DMS153 treated with DMSO at 0.1 percent for 48 hours (cell line): ENCODE results near the gene SUSD3.

Experiments used
- DNase-seq: peaks from one replicate; lab custom pipeline; 2025; ENCODE audit not compliant: unreplicated experiment; lab: John Stamatoyannopoulos, UW

Gene SUSD3

GRCh38 chr9:93072383-93072795 lies 13.9 kb downstream of the SUSD3 start:
- DNase-seq, result no peak

DNA sequence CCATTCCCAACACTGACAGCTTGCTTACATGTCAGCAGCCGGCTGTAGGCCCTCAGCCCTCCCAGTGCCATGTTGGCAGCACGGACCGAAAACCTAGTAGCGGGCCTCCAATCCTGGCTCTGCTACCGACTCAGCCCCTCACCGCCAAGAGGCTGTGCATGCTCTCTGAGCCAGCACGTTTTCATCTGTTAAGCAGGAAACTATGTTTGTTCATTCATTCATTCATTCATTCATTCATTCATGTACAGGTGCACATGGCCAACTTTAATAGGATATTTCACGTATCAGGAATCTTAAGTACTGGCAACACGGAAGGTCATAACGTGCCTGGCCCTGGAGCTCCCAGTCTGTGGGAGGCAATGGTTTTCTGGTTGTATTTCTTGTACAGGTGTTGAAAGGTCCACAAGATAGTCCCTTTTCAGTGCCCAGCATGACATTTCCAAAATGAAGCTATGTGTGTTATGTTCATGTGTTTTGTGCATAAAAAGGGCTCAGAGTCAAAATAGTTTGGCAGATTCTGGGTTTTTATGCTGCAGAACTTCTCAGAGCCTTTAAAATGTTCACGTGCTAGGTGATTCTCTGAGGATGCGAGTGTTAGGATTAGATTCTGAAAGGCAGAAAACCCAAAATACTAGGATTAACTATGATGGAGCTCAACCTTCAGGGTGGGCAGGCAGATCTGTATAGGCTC lies 17.7 kb downstream of the SUSD3 start:
- no peak for DNase-seq

GRCh38 chr9:93076792-93077128 lies 18.3 kb downstream of the SUSD3 start:
- no peak for DNase-seq

DNA sequence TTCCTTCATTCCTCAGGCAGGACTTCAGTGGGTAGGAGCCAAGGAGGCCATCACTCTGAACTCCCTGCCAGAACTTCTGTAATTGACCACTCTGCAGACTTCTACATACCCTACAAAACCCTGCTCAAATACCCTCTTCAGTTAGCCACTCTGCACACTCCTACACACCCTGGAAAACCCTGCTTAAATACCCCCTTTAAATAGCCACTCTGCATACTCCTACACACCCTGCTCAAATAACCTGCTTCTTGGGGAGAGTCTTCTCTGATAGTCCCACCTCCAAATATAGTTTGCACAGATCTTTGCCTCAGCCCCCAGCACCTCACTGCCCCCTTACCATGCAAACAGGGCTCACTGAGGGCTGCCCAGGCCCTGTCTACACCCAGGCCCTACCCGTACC lies 18.9 kb downstream of the SUSD3 start:
- no peak for DNase-seq

DNA sequence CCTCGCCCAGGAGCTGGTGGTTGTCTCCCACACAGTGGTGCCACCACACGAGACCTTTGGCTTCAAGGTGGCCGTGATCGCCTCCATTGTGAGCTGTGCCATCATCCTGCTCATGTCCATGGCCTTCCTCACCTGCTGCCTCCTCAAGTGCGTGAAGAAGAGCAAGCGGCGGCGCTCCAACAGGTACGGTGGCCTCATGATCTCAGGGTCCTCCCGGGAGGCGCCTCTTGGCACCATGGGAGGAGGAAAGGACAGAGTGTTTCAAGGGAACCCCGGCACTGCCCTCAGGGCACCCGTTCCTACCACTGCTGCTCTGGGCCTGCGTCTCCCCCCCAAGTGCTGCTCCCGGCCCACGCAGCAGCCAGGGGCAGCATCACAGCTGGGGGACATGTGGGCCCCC lies 19.3 kb downstream of the SUSD3 start:
- DNase-seq, result no peak

- no peak for DNase-seq
Observed at GRCh38 chr9:93079371-93079770, 20.9 kb downstream of the SUSD3 start.

DNA sequence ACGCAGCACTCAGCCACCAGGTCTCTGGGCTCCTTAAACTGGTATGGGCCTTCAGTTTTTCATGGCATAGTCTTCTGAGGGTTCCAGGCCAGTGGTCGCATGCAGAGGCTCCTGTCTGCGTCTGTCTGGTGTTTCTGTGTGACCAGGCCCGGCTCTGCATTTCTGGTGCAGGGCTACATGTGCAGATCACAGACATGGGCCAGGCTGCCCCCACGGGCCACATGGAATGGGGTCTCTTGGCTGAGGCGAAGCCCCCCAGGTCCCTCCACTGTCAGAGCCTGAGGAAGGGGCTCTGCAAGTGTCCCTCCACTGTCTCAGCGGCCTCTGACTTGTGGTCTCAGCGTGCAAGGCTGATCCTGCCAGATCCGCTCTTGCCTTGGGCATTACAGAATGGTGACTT lies 21.9 kb downstream of the SUSD3 start:
- DNase-seq, result no peak

DNA sequence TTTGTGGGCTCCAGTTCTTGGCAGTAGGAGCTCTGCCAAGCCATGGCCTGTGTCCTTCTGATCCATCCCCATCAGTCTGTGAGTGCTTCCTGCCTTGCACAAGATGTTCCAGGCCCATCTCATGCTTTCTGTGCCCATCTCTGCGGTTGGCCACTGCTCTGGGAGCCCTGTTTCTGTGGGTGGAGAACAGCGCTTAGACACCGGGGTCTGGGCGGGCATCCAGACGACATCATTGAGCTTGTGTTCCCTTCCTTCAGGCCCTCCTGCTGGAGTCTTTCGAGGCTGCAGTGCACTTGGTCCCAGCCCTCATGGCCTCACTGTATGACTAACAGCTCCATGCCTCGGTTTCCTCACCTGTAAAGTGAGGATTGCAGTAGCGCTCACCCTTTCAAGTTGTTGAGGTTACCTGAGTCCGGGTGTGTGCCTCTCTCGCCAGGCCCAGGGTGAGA lies 22.6 kb downstream of the SUSD3 start:
- DNase-seq, result no peak

DNA sequence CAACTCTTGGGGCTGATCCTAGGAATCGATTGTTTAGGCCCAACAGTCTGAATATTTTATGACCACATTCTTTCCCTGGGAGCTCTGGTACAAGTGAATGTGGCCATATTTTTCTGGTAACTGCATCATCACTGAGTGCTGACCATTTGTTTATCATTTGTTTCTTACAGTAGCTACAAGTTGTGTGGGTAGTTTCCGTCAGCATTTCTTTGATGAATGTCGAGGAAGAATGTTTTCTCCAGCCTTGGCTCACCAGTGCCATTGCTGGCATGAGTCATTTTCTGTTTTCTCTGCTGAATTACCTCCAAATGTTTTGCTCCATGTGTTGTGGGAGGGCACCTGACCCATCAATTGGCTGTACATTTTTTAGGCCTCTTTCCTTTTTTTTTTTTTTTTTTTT lies 23.4 kb downstream of the SUSD3 start:
- no peak for DNase-seq

DNA sequence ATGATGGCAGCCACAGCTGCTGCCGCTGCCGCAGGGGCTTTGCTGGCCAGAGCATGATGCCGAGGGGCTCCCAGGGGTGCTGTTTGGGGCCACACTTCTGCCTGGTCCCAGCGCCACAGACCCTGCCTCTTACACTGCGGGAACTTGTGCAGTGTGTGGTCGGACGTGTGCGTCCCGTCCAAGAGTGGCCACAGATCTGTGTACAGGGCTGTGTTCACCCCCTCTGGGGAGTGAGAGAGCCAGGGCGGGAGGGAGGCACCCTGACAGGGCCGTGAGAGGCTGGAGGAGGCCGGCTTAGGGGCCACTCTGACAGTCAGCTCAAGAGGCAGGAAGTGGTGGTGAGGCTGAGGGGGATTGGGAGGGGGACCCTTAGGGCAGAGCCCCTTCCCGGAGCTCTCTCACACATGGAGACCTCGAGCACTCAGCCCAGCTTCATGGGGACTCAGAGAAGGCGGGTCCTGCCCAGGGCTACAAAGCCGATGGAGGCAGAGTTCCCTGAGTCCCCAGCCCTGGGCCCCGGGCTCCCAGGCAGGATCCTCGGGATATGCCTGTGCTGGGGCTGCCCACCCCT lies 24.4 kb downstream of the SUSD3 start:
- DNase-seq, result no peak

GRCh38 chr9:93083592-93084470 lies 25.3 kb downstream of the SUSD3 start:
- no peak for DNase-seq

DNA sequence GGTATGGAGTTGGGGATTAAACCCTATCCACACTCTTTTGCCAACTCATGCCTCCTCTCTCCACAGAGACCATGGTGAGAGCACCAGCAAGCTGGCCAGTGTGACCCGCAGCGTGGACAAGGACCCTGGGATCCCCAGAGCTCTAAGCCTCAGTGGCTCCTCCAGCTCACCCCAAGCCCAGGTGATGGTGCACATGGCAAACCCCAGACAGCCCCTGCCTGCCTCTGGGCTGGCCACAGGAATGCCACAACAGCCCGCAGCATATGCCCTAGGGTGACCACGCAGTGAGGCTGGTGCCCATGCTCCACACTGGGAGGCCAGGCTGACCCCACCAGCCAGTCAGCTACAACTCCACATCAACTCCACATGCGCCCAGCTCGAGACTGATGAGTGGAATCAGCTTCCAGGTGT lies 26.0 kb downstream of the SUSD3 start:
- no peak for DNase-seq

GRCh38 chr9:93085676-93086075 lies 27.2 kb downstream of the SUSD3 start:
- no peak for DNase-seq

- no peak for DNase-seq
Observed at GRCh38 chr9:93086447-93087224, 28.1 kb downstream of the SUSD3 start.

DNA sequence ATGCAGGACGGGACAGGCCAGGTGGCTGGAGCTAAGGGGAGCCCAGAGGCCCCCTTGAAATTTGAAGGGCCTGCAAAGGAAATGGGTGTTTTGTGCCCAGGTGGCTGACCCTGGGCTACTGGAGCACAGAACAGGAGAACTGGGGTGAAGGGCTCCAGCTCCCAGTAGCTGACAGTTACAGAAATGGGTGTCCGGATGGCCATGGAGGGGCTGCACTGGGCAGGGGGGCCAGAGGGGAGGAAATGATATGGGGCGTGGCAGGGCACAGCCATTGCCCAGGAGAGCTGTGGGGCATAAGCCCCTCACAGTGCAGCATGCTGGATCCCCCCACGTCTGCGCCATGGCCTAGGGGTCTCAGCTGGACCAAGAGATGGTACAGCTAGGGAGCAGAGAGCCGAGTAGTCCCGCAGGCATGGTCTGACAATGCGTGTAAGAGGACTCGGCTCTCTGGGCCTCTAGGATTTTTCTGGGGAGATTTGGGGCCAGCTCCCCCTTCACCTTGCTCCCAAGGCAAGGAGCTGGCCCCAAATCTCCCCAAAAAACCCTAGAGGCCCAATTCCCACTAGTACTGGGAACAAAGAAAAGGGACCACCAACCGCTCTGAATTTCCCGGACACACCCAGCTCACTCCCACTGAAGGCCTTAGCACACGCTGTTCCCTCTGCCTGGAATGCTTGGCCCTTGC lies 29.6 kb downstream of the SUSD3 start:
- no peak for DNase-seq

DNA sequence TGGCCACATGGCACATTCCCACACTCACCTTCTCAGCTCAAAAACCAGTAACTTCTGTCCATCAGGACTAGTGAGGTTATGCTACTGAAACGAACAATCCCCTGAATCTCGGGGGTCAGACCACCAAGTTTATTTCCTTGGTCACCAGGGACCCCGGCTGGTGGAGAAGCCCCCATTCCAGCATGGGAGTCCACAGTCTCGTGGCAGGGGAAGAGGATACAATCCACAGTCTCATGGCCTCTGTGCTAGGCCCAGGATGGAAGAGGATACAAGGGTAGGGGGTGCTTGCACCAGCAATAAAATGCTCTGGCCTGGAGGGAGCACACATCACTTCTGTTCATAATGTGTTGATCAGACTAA lies 30.1 kb downstream of the SUSD3 start:
- DNase-seq, result no peak

- no peak for DNase-seq
Observed at GRCh38 chr9:93089024-93089423, 30.5 kb downstream of the SUSD3 start.

DNA sequence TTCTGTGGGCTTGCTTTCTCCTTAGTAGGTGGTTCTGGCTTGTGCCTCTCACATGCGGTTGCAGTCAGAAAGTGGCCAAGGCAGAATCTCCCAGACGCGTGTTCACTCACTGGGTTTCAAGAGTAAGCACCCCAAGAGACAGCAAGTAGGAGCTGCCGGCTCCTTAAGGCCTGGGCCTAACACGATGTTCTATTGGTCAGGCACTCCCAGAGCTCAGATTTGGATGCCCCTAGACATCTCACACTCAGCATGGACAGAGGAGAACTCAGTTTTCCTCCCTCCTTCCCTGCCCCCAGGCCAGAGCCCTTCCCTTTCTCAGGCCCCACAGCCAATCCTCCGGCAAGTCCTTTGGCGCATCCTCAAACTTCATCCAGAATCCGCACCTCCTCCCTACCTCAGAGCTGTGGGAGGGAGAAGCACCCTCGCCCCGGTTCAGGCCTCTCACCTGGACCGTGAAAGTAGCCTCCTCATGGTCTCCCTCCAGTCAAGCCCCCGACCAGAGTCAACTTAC lies 31.0 kb downstream of the SUSD3 start:
- no peak for DNase-seq

DNA sequence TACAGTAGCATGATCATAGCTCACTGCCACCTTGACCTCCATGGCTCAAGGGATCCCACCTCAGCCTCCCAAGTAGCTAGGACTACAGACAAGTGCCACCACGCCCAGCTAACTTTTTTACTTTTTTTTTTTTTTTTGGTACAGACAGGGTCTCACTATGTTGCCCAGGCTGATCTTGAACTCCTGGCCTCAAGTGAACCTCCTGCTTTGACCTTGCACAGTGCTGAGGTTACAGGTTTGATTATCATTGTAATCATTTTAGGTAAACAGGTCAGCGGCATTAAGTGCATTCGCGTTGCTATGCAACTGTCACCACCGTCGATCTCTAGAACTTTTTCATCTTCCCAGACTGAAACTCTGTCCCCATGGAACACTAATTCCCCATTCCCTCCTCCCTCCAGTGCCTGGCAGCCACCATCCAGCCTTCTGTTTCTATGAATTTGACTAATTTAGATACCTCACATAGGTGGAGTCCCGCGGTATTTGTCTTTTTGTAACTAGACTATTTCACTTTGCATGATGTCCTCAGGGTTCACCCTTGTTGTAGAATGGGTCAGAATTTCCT lies 31.7 kb downstream of the SUSD3 start:
- DNase-seq, result no peak

- no peak for DNase-seq
Observed at GRCh38 chr9:93091056-93091452, 32.6 kb downstream of the SUSD3 start.
